AG04450 (cell line): ENCODE measurements around the gene PCP4L1. TPM values are rescaled to one million over a fixed set of nuclear protein-coding genes. Genes with fewer than 3 reads are reported as not detected.
A peak's percentile ranks its signal among the peaks of the same experiment; 100 is the strongest.

Source experiments
- CTCF ChIA-PET: fragments of 300-600, 350-600 bp; formaldehyde crosslinking; extraction: SDS; loops from one replicate; lab custom pipeline; 2022; ENCODE audit warnings: antibody characterized with exemption, inconsistent platforms; lab: Charles Lee
- POLR2A ChIA-PET: fragments of 350-600 bp; formaldehyde crosslinking; extraction: SDS; loops from one replicate; lab custom pipeline; 2021; ENCODE audit warnings: antibody characterized with exemption, inconsistent platforms; lab: Yijun Ruan, JAX
- DNase-seq: peaks from one replicate; pipeline ENCODE4 v3.0.0-alpha.2; 2011; ENCODE audit warnings: low read depth, low spot score
- H3K27ac ChIP-seq: one replicate; pipeline ENCODE4 v1.5.1; 2012; ENCODE audit warnings: low read depth, low read length, control low read depth
- H3K27me3 ChIP-seq: one replicate; pipeline ENCODE4 v1.6.0; 2012; ENCODE audit warnings: low read length; ENCODE audit not compliant: control insufficient read depth, insufficient read depth
- H3K4me3 ChIP-seq: 2 replicates; pipeline ENCODE4 v1.5.1; 2011; ENCODE audit warnings: mild to moderate bottlenecking, low read depth, low read length, control low read depth
- H3K9me3 ChIP-seq: 2 replicates; pipeline ENCODE4 v1.5.1; 2012; ENCODE audit warnings: low read length; ENCODE audit not compliant: control insufficient read depth, insufficient read depth
- polyA plus RNA-seq: library from polyadenylated mRNA; depleted of rRNA; stranded (reverse); fragments of >200 nt; gene quantifications from 2 replicates; pipeline ENCODE4 v1.2.3, GENCODE V29; 2011
- TF ChIP-seq, protein P1 (sequence below): IDR thresholded peaks from 2 replicates; pipeline ENCODE4 v1.5.1; 2011; ENCODE audit warnings: low read depth, low read length, control low read depth, inconsistent platforms

Gene PCP4L1
- polyA plus RNA-seq, 1 experiment = not detected

- Histone ChIP-seq H3K27me3 (no peaks in the 10 kb centered on the region), H3K4me3 (no peak overlapping the region), H3K27ac (no peak overlapping the region), H3K9me3 (no peaks in the 10 kb centered on the region)
- ChIA-PET CTCF (no interaction called here), POLR2A (no interaction called here)
- DNase-seq = no peak
- TF ChIP-seq, protein P1, sequence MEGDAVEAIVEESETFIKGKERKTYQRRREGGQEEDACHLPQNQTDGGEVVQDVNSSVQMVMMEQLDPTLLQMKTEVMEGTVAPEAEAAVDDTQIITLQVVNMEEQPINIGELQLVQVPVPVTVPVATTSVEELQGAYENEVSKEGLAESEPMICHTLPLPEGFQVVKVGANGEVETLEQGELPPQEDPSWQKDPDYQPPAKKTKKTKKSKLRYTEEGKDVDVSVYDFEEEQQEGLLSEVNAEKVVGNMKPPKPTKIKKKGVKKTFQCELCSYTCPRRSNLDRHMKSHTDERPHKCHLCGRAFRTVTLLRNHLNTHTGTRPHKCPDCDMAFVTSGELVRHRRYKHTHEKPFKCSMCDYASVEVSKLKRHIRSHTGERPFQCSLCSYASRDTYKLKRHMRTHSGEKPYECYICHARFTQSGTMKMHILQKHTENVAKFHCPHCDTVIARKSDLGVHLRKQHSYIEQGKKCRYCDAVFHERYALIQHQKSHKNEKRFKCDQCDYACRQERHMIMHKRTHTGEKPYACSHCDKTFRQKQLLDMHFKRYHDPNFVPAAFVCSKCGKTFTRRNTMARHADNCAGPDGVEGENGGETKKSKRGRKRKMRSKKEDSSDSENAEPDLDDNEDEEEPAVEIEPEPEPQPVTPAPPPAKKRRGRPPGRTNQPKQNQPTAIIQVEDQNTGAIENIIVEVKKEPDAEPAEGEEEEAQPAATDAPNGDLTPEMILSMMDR = no peak
Measured at GRCh38 chr1:161297415-161297814, 38.9 kb downstream of the PCP4L1 start.

- TF ChIP-seq, protein P1 = no peak
- no peak for DNase-seq
- no peaks in the 10 kb centered on the region for H3K9me3 ChIP-seq
- POLR2A ChIA-PET = no interaction called here
- CTCF ChIA-PET = no interaction called here
- no peak overlapping the region for H3K4me3 ChIP-seq
- no peak overlapping the region for H3K27ac ChIP-seq
- no peaks in the 10 kb centered on the region for H3K27me3 ChIP-seq
Measured at GRCh38 chr1:161298116-161298515, 39.6 kb downstream of the PCP4L1 start.

DNA sequence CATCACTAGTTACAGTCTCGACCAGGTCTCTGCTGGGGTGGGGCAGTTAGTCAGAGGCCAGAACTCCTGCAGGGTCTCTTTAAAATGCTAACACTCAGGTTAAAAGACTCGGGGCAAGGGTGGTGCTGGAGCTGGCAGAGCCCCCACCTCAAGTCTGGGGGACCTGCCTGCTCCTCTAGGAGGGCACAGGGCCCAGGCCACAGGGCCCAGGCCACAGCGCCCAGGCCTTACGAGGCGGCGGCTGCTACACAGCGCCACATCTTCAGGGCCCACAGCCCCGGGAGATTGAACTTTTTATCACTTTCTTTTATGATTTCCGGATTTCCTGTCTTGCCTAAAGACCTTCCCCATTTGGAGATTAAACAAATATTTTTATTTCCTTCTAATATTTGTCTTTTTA, 40.8 kb downstream of the PCP4L1 start:
- H3K27me3 ChIP-seq = no peaks in the 10 kb centered on the region
- no peak overlapping the region for H3K4me3 ChIP-seq
- POLR2A ChIA-PET = interaction anchor here (0.6 kb wide), 1 partner anchor 16 kb away, joined by 3 read pairs; no protein-coding TSS in a partner anchor
- H3K9me3 ChIP-seq = no peaks in the 10 kb centered on the region
- no peak overlapping the region for H3K27ac ChIP-seq
- TF ChIP-seq, protein P1 = no peak
- CTCF ChIA-PET = no interaction called here
- DNase-seq = no peak

- ChIA-PET CTCF (interaction anchor here (2.2 kb wide), 1 partner anchor 10 kb away, joined by 11 read pairs; no protein-coding TSS in a partner anchor), POLR2A (no interaction called here)
- DNase-seq = no peak
- no peaks in the 10 kb centered on the region for H3K9me3 ChIP-seq
- H3K27ac ChIP-seq = no peak overlapping the region
- H3K27me3 ChIP-seq = no peaks in the 10 kb centered on the region
- H3K4me3 ChIP-seq = no peak overlapping the region
- TF ChIP-seq, protein P1 = no peak
Measured at GRCh38 chr1:161300478-161300877, 41.9 kb downstream of the PCP4L1 start.

DNA sequence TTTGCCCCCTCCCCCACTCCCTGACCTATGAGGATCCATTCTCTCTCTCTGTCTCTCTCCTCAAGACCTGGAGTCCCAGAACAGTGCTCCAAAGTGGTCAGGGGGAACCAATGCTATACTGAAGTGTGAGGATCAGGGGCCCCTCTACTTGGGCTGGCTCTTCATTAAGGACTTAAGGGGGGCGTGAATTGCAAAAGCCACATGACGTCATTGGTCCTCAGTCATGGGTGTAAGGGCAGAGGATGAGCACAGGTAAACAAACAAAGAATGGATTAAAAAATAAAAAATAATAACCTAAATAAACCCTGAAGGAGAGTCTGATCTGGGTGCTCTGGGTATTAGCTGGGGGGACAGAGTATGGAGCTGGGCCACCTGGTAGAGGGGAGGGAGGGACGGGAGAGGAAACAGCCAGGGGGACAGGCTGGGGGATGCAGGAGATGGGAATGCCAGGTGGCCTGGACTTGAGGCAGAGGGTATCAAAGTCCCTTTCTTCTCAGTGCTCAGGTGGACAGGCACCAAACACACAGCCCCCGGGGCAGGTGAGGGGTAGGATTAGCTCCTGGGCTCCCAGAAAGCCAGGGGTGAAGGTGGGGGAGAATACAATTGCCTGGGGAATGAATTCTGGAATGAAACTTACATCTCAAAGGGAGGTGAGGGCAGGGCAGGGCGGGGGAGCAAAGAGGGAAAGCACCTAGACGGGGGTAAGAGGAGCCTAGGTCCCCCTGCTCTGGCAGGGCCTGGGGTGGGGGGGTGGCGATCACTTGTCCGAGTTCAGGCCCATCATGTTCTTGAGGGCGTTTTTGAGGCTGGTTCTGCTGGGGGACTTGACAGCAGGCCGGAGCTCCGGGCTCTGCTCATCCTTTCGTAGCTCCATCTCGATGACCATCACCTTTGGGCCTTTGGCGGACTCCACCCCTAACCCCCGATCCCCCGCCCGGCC, 46.7 kb downstream of the PCP4L1 start:
- CTCF ChIA-PET = interaction anchor here (0.8 to 3.3 kb wide), 5 partner anchors 13 to 97 kb away, joined by 3 to 27 read pairs (median 4); partner anchors contain the start of gene TOMM40L
- no peak for DNase-seq
- Histone ChIP-seq H3K9me3 (no peaks in the 10 kb centered on the region; the same call in 1 of the 2 replicates), H3K4me3 (peak overlapping the region; percentile 68), H3K27ac (no peak overlapping the region), H3K27me3 (peaks cover 5% of the 10 kb centered on the region)
- TF ChIP-seq, protein P1 = no peak
- POLR2A ChIA-PET = interaction anchor here (0.6 to 1.0 kb wide), 2 partner anchors 14 to 80 kb away, joined by 3 to 4 read pairs; partner anchors contain the start of gene TOMM40L
